SW 1271 (cell line): ENCODE results near the gene ATP5F1D.
A peak's percentile ranks its signal among the peaks of the same experiment; 100 is the strongest.

ENCODE experiments used
- DNase-seq, 2 experiments: peaks; one replicate each; lab custom pipeline; 2025; lab: John Stamatoyannopoulos, UW

The ATP5F1D gene

DNA sequence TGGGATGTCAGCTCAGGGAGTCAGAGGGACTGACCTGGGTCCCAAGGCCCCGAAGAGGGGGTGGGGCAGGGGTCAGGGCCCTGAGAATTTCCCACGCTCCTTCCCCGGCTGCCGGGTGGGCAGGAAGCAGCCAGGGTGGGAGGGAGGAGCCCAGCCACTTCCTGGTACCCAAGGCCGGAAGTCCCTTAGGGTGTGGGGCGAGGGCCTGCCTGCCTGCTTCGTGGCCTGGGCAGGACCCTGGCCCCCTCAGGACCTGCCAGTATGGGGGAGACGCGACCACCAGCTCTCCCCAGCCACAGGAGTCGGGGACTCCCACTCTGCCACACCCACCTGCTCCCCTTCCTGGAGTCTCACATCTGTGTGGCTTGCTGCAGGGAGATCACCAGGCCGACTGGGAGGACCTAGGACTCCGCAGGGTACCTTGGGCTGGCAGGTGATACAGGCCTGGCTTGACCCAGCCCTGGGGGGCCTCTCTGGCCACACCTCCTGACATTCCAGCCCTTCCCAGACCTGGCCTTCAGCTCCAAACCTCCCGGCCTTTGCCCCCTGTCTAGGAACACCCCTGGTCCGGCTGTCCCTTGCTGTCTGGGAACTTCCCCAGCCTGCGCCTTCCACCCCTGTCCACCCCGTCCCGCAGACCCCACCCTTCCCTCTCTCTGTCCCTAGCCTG, 17.8 kb downstream of the ATP5F1D start:
- peak; percentile 61 to 79 for DNase-seq

DNA sequence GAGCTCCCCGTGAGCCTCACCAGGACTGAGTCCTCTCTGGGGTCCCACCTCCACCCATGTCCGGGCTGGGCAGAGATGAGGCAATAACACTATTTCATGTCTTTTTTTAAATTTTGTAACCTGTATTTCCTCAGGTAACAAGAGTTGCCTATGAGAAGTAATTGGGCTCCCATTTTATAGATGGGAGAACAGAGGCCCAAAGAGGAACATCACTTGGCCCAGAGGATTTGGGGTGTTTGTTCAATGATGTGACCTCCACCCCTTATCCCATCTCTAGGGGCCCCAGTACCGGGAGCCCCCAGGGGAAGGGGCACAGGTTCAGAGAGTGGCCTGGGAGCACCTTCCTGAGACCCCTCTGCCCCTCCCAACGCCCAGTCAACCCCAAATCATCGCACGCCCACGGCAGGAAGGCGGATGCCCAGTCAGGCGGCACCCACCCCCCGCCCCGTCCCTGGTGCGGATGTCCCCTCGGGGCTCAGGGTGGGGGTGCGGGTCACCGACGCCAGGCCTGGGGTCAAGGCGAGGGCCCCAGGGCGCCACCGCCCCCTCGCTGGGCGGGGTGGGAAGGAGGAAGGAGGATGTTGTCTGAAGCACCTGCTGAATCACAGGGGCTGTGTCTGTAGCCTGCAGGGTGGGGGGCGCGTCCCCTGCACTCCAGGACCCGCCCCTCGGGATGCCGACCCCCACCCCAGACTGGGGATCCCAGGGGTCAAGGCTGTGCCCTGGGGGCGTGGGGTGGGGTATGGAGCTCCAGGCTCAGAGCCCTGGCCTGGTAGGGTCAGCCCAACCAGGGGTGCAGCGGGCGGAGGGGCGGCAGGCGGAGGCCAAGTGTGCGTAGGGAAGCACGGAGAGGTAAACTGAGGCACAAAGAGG, 18.6 kb downstream of the ATP5F1D start:
- peak in 1 of 2 experiments; percentile 56 for DNase-seq

DNA sequence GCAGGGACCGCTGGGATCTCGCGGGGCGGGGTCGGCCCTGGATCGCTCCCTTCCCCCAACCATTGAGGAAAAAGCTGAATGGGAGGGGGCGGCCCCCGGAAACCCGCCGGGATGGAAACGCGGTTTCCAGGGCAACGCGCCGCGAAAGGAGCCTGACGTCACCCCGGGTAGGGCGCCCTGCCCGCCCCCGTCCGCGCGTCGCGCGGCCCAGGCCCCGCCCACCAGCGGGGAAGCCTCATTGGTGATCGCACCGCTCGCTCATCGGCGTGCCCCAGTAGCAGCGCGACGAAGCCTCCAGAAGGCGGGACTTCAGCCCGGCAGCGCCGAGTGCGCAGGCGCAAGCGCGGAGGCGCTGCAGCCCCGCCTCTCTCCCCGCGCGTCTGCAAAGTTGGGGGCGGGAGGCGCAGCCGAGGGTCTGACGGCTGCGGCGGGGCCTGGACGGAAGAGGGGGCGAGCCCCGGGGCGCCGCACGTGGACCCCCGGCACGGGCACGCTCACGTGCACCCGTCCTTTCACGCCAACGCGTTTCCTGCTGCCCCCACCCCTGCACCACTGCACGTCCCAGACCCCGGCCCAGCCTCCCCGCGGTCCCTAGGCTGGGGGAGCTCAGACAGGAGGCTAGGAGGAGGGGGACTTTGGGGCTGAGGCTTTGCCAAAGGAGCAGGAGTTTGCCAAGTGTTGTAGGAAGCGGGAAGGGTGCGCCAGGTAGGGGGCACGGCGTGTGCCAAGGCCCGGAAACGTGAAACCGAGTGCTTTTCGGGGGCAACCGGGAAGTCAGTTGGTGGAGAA, 19.4 kb downstream of the ATP5F1D start:
- peak; percentile 78 to 89 for DNase-seq

DNA sequence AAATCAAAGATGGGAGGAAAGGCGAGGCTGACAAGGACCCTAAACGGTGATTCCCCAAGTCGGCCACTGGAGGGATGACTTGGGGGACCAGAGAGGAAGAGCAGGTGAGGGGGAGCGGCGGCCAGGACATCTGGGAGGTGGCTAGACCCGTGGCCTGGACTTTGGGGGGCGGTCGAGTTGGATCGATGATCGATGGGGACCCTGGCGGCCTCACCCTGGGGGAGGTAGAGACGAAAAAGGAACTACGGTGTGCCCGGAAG, 19.9 kb downstream of the ATP5F1D start:
- DNase-seq = no peak

DNA sequence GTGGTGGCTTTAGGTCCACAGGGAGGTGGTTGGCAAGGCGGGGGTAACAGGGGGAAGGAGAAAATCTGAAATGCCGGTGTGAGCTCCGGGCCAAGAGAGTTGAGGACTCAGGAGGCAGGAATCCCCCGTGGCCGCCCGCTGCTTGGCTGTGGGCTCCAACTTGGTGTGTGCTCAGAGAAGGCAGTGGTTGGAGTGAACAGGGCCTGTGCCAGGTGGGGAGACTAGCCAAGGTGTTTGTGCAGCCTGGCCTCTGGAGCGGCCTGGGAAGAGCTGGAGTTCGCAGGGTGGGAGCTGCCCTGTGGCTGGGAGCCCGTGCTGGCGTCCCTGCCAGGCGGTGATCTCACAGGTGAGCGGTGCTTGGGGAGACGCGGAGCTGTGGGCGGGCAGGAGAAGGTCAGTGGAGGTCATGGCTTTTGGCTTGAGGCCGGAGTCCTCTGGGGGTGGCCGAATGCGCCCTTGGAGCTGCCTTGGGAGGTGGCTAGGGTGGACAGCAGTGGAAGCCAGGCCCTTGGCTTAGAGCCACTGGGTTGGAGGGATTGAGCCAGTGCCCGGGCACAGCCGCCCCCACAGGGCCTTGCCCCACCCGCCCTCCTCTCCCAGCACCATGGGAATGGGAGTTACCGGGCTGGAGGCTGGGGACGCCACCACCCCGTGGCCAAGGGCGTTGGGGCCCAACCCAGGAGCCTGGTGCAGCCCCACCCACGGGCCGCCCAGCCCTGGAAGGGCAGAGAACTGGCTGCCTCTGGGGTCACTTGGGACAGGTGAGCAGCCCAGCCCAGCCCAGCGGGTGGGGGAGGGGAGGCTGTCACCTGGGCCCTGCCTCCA, 20.5 kb downstream of the ATP5F1D start:
- no peak for DNase-seq

DNA sequence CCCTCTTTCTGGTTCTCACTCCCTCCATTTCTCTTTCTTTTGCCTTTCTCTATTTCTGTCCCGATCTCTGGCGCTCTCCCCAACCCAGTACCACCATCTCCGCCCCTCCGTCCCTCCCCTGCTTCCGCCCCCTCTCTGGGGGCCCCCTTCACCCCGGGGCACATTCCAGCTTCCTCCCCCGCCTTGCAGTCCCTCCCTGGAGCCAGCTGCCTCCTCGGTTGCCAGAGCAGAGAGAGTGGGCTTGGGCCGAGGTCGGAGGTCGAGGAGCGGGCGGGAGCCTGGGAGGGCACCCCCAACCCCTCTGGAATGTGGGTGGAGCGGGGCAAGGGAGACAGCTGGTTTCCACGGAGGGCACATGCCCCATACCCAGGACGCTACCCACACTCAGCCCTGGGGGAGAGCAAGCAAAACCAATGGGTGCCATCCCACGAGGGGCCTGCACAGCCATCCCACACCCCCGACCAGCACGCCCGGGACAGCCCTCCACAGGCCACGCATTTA, 21.1 kb downstream of the ATP5F1D start:
- no peak for DNase-seq

GRCh38 chr19:1263188-1263587, 21.6 kb downstream of the ATP5F1D start:
- no peak for DNase-seq

- DNase-seq = peak; percentile 66 to 79
These were observed 23.5 kb downstream of the ATP5F1D start for GRCh38 chr19:1264801-1265614.

DNA sequence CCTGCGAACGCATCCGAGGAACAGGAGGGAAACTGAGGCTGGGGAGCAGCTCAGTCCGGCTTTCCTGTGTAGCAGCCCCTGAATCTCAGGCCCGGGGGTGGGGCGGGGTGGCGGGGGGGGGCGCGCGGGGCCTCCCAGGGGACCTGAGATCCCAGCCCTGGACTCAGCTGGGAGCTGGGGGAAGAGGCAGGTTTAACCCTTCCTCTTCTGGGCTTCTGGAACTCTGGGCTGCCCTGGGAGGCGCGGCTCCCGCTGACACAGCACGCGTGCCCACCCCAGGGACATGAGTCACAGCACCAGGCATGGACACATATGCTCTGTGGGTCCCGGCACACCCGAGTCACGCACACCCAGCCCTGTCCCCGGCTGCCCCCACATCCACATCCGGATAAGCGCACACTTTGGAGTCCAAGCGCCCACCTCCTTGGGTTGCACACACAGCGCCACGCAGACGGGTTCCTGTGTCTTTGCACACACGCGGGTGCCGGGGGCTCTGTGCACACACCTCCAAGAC, 24.1 kb downstream of the ATP5F1D start:
- peak in 1 of 2 experiments; percentile 64 for DNase-seq

DNA sequence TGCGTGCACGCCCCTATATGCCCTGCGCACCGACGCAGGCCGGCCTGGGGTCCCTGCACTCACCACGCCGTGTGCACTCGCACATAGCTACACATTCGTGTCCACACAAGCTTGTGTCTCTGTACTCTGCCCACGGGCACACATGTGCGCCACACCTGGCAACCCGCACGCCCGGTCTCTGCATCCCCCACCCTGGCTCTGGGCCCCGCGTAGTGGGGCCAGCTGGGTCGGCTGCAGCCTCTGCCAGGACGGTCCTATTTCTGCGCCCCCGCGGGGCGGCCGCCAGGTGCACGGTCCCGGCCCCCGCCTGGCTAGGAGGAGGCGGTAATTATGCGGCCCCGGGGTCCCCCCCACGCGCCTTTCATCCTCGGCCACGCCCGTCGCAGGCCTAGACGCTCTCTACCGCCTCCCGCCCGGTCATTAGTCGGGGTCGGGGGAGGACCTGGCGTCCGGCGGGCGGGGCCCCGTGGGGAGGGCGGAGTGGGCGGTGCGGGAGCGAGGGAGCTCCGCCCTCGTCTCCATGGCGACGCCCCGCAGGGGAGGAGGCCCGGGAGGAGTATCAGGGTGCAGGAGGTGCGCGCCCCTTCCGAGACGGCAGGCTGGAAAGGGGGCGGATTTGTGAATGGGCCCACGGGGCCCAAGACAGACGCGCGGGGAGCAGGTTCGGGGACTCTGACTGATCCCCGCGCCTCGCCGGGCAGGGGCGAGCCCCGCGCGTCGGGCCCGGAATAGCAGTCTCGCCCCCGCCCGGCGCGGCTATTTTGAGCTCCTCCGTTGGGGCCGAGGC, 24.8 kb downstream of the ATP5F1D start:
- DNase-seq = peak; percentile 78 to 82

DNA sequence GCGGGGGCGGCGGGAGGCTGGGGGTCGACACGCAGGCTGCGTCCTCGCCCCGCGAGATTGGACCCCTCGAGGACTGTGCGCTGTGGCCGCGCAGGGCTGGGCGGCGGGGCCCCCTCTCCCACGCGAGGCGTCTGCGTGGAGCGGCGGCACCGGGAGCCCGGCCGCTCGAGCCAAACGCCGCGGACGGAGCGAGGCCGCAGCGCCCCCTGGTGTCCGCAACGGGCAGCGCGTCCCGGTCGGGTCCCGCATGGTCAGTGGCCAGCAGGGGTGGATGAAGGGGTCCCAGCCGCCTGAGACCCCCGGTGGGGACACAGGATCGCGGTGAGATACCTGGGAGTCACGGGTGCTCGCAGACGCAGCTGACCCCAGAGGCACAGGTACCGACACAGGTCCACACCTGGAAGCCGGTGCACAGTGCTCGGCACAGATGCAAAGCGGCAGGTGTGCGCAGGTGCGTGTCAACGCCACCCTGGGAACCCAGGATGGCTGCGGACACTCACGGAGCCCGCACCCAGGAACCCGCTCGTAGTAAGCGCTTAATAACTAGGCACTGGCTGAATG, 25.4 kb downstream of the ATP5F1D start:
- DNase-seq = peak in 1 of 2 experiments; percentile 53

- no peak for DNase-seq
These were observed 26.1 kb downstream of the ATP5F1D start for GRCh38 chr19:1267477-1268225.

DNA sequence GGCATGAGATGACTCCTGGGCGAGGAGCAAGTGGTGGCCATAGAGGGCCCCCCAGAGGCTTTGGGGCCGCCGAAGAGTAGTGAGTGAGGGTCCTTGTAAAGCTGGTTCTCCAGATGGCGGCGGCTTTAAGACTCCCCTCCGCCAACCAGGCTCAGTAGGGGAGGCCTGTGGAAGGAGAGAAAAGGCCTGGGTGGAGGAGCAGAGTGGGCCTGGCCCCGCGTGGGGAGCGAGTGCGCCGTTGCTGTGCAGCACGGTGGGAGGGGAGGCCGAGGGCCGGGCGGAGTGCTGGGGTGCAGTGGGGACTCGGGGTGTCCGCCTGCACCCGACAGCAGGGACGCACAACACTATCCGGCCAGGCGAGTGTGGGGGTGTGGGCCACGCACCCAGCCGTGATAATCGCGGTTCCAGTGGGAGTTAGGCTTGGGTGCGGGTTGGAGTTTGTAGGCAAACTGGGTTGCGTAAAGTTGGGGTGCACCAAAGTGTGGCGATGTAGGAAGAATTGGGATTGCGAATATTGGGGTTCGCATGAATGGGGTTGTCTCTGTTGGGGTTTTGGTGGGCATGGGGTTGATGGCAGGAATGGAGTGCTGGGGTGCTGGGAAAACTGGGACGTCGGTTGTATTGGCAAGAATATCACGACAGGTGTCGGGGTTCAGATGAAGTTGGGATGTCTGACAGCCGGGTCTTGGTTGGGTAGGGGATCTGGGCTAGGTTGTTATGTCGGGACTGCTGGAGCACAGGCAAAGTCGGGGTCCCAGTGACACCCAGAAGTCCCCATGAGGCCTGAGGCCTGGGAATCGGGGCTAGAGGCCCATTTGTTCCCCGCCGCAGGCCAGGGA, 26.9 kb downstream of the ATP5F1D start:
- DNase-seq = no peak

DNA sequence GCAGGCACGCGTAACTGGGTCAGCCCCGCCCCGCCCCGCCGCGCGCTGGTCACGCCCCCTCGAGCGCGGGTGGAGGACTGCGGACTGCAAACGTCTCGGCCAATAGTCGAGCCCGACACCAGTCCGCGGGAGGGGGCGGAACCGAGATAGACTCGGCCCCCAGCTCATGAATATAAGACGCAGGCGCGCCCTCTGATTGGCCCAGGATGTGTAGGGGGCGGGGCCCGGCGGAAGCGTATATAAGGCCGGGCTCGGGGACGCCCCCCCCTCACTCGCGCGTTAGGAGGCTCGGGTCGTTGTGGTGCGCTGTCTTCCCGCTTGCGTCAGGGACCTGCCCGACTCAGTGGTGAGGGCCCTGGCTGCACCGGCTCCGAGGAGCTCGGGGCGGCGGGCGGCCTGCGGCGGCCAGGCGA, 27.5 kb downstream of the ATP5F1D start, which contains the start of gene CIRBP:
TSS of gene CIRBP (plus strand) at position 268 of the 413 bp plus-strand sequence. CDS start 1,602 bp downstream, outside the sequence.
- DNase-seq = peak; percentile 85 to 95

- DNase-seq = peak; percentile 65 to 85
These were observed 28.1 kb downstream of the ATP5F1D start for GRCh38 chr19:1269478-1270212.

- DNase-seq = no peak
These were observed 28.8 kb downstream of the ATP5F1D start for GRCh38 chr19:1270213-1270853.
